ENCODE measurements around the gene SLC12A7.
A peak's percentile ranks its signal among the peaks of the same experiment; 100 is the strongest.
"Not testable (repeated sequence)": the region's sequence is repeated elsewhere in the genome, so short reads cannot be mapped to it uniquely, and the experiment has no call there.

The SLC12A7 gene

DNA sequence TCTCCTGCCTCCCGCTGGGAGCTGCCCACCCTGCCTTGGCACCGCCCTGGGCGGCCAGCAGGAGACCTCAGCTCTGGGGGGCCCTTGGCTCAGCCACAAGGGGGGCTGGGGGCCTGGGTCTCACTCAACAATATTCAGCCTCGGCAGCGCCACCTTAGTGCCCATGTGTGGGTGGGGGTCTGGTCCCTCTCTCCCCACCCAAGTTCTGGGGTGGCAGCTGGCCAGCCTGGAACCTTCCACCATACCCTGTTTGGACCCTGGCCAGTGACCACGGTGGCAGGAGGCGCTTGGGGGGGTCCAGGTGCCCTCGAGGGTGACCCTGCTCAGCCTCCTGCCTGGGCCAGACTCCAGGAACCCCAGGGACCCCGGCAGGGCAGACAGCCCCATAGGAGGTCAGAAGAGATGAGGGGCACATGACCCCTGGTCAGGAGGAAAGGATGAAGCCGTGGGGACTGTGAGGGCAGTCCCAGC lies 81.0 kb downstream of the SLC12A7 start:
- no peak for DNase-seq (ENCODE audit: low read depth)
- Histone ChIP-seq H3K4me3 (ENCODE audit: low read length) (no peak overlapping the region), H3K36me3 (ENCODE audit: control insufficient read depth, insufficient read depth, low read length, severe bottlenecking) (peaks cover 3% of the 10 kb centered on the region), H3K4me1 (ENCODE audit: control insufficient read depth, insufficient read depth, low read length) (no peaks in the 10 kb centered on the region), H3K9ac (ENCODE audit: low read length) (no peak overlapping the region), H3K27me3 (replicated peaks; ENCODE audit: control insufficient read depth, insufficient read depth, low read length) (peaks cover 29% of the 10 kb centered on the region), H3K9me3 (ENCODE audit: control insufficient read depth, low read length) (no peaks in the 10 kb centered on the region)

DNA sequence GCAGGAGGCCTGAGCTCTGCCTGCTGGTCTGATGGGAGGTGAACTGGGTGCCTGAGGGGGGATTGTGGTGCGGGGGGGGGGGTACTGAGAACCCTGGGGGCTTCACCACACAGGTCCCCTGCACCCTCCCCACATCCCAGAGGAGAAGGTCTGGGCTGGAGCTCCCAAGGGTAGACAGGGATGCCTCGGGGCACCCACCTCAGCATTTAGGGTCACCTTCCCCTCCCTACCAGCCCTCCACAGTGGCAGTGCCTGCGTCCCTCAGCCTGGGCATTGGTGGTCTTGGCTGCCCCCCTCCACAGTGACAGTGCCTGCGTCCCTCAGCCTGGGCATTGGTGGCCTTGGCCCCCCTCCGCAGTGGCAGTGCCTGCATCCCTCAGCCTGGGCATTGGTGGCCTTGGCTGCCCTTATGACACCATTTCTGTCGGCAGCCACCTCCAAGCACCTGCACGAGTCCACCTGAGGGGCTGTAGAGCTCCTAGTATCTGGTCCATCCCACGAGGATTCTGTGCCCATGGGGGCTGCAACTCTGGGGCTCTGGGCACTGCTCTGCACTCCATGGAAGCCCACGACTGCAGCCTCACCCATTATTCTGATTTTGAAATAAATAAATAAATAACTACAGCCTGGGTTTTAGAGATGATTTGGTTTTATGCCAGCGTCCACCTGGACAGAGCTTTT lies 81.8 kb downstream of the SLC12A7 start:
- Histone ChIP-seq H3K9me3 (ENCODE audit: control insufficient read depth, low read length) (no peaks in the 10 kb centered on the region), H3K4me3 (ENCODE audit: low read length) (no peak overlapping the region), H3K9ac (ENCODE audit: low read length) (no peak overlapping the region)

DNA sequence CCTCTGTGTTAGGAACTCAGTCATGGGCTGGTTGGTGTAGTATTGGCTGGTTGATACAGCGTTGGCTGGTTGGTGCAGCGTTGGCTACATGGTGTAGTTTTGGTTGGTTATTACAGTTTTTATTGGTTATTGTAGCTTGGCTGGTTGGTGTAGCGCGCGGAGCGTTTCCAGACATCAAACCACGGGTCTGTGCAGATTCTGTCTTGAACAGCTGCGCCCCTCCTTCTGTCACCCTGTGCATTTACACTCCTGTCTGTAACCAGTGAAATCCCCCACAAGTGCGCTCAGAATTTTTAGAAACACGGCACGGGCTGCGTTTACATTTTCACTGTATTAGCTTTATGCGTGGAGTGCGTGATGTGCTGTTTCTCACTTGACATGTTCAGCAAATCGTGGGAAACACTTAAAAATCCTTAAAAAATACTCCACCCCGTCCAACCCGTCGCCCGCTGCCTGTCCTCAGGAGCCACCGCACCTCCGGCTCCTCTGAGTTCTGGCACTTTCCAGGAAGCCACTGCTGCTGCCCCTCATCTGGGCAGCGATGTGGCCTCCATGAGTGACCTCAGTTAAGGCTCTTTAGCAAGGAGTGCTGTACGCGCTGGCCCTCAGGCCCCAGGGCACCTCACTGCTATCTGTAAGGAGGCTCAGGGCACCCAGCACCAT lies 82.5 kb downstream of the SLC12A7 start:
- peaks cover 29% of the 10 kb centered on the region for H3K27me3 ChIP-seq (replicated peaks; ENCODE audit: control insufficient read depth, insufficient read depth, low read length)
- no peaks in the 10 kb centered on the region for H3K36me3 ChIP-seq (ENCODE audit: control insufficient read depth, insufficient read depth, low read length, severe bottlenecking)
- H3K4me1 ChIP-seq (ENCODE audit: control insufficient read depth, insufficient read depth, low read length), result no peaks in the 10 kb centered on the region
- no peak overlapping the region for H3K4me3 ChIP-seq (ENCODE audit: low read length)
- DNase-seq (ENCODE audit: low read depth), result no peak
- H3K9ac ChIP-seq (ENCODE audit: low read length), result no peak overlapping the region
- H3K9me3 ChIP-seq (ENCODE audit: control insufficient read depth, low read length), result no peaks in the 10 kb centered on the region

More for the DNA sequence above, 81.8 kb downstream of the SLC12A7 start:
- no peak for DNase-seq (ENCODE audit: low read depth)
- H3K36me3 ChIP-seq (ENCODE audit: control insufficient read depth, insufficient read depth, low read length, severe bottlenecking), result peaks cover 3% of the 10 kb centered on the region
- no peaks in the 10 kb centered on the region for H3K4me1 ChIP-seq (ENCODE audit: control insufficient read depth, insufficient read depth, low read length)
- peaks cover 29% of the 10 kb centered on the region for H3K27me3 ChIP-seq (replicated peaks; ENCODE audit: control insufficient read depth, insufficient read depth, low read length)

DNA sequence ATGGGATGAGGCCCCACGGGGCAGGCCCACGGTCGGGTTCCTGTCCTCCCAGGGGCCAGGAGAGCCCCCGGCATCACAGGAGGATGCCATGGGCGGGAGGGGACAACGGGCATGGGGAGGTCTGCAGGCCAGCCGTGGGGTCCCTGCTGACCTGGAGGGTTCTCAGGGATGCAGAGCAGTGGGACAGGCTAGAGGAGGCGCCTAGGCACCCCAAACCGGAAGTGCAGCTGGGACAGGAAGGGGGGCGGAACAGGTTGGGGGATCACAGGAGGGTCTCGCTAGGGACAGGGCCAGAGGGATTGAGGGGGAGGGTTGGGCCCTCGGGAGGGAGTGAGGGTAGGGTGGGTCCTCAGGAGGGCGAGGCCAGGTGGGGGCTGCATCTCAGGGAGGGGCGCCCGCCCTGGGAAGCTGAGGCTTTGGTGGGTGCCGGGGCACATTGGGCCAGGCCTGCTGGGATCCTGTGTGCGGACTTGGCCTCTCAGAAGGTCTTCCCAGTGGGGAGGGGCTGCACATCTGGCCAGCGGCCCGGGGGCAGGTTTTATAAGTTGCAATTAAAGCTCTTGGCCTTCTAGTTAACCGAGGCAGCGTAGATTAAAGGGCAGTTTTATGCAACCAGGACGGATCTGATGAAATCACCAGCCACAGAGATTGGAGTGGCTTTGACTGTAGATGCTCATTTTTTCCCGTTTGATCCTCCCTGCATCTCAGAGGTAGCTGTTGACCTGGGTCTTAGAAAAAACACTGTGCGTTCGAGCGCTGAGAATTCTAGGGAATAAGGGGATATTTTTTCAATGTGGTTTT lies 83.2 kb downstream of the SLC12A7 start:
- no peak overlapping the region for H3K4me3 ChIP-seq (ENCODE audit: low read length)
- H3K4me1 ChIP-seq (ENCODE audit: control insufficient read depth, insufficient read depth, low read length), result no peaks in the 10 kb centered on the region

DNA sequence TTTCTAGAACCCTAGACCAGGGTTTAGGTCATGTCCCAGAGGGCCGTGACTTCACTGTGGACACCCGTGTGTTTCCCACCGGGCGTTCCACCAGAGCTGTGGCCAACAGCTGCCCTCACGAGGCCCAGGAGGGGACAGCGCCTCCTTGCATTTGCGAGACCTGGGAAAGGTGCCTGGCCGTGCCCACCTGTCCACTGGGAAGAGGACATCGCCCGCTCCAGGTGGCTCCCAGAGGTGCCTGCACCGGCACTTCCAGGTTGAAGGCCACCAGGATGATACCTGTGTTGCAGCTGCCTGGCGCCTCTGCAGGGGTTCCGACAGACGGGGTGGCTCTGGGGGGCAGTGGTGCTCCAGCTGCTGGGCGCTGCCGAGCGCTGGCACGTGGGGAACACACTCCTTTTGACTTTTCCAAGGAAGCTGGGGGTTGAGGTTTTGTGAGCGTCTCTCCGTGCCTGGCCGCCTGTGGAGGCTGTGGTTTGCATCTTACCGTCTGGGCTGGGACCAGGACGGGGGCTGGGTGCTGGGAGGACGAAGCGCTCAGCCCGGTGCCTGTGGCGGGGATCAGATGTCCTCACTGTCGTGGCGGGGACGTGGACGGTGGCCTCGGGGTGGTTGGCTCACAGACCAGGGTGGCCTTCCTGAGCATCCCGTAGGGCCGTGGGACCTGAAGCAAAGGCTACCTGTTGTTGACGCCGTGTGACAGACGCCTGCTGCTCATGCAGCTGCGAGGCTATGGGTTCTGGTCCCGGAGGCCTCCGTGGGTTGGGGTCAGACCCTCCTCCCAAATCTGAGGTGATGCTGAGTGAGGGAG lies 84.0 kb downstream of the SLC12A7 start:
- no peak overlapping the region for H3K9ac ChIP-seq (ENCODE audit: low read length)
- no peaks in the 10 kb centered on the region for H3K36me3 ChIP-seq (ENCODE audit: control insufficient read depth, insufficient read depth, low read length, severe bottlenecking)
- no peaks in the 10 kb centered on the region for H3K4me1 ChIP-seq (ENCODE audit: control insufficient read depth, insufficient read depth, low read length)
- no peak for DNase-seq (ENCODE audit: low read depth)
- no peaks in the 10 kb centered on the region for H3K9me3 ChIP-seq (ENCODE audit: control insufficient read depth, low read length)
- H3K4me3 ChIP-seq (ENCODE audit: low read length), result no peak overlapping the region
- H3K27me3 ChIP-seq (replicated peaks; ENCODE audit: control insufficient read depth, insufficient read depth, low read length), result peaks cover 25% of the 10 kb centered on the region

More for the DNA sequence above, 83.2 kb downstream of the SLC12A7 start:
- Histone ChIP-seq H3K9ac (ENCODE audit: low read length) (no peak overlapping the region), H3K36me3 (ENCODE audit: control insufficient read depth, insufficient read depth, low read length, severe bottlenecking) (no peaks in the 10 kb centered on the region), H3K9me3 (ENCODE audit: control insufficient read depth, low read length) (no peaks in the 10 kb centered on the region), H3K27me3 (replicated peaks; ENCODE audit: control insufficient read depth, insufficient read depth, low read length) (peaks cover 26% of the 10 kb centered on the region)
- no peak for DNase-seq (ENCODE audit: low read depth)

- no peak for DNase-seq (ENCODE audit: low read depth)
- H3K4me1 ChIP-seq (ENCODE audit: control insufficient read depth, insufficient read depth, low read length), result no peaks in the 10 kb centered on the region
- H3K9ac ChIP-seq (ENCODE audit: low read length), result no peak overlapping the region
- H3K4me3 ChIP-seq (ENCODE audit: low read length), result no peak overlapping the region
- no peaks in the 10 kb centered on the region for H3K36me3 ChIP-seq (ENCODE audit: control insufficient read depth, insufficient read depth, low read length, severe bottlenecking)
- H3K27me3 ChIP-seq (replicated peaks; ENCODE audit: control insufficient read depth, insufficient read depth, low read length), result peaks cover 18% of the 10 kb centered on the region
- H3K9me3 ChIP-seq (ENCODE audit: control insufficient read depth, low read length), result no peaks in the 10 kb centered on the region
Observed at GRCh38 chr5:1026700-1027621, 84.9 kb downstream of the SLC12A7 start.

GRCh38 chr5:1021969-1022336 lies 89.9 kb downstream of the SLC12A7 start:
- not testable (repeated sequence) for DNase-seq (ENCODE audit: low read depth); H3K9me3 ChIP-seq (ENCODE audit: control insufficient read depth, low read length); H3K9ac ChIP-seq (ENCODE audit: low read length); H3K4me1 ChIP-seq (ENCODE audit: control insufficient read depth, insufficient read depth, low read length); H3K36me3 ChIP-seq (ENCODE audit: control insufficient read depth, insufficient read depth, low read length, severe bottlenecking); H3K4me3 ChIP-seq (ENCODE audit: low read length); H3K27me3 ChIP-seq (replicated peaks; ENCODE audit: control insufficient read depth, insufficient read depth, low read length)

GRCh38 chr5:1021136-1021968 lies 90.5 kb downstream of the SLC12A7 start:
- H3K9ac ChIP-seq (ENCODE audit: low read length), result no peak overlapping the region
- H3K4me1 ChIP-seq (ENCODE audit: control insufficient read depth, insufficient read depth, low read length), result no peaks in the 10 kb centered on the region
- H3K27me3 ChIP-seq (replicated peaks; ENCODE audit: control insufficient read depth, insufficient read depth, low read length), result peaks cover 4% of the 10 kb centered on the region
- DNase-seq (ENCODE audit: low read depth), result peak; percentile 40
- no peaks in the 10 kb centered on the region for H3K36me3 ChIP-seq (ENCODE audit: control insufficient read depth, insufficient read depth, low read length, severe bottlenecking)
- no peak overlapping the region for H3K4me3 ChIP-seq (ENCODE audit: low read length)
- no peaks in the 10 kb centered on the region for H3K9me3 ChIP-seq (ENCODE audit: control insufficient read depth, low read length)

- Histone ChIP-seq H3K27me3 (replicated peaks; ENCODE audit: control insufficient read depth, insufficient read depth, low read length) (peaks cover 4% of the 10 kb centered on the region), H3K9me3 (ENCODE audit: control insufficient read depth, low read length) (no peaks in the 10 kb centered on the region), H3K4me1 (ENCODE audit: control insufficient read depth, insufficient read depth, low read length) (no peaks in the 10 kb centered on the region), H3K36me3 (ENCODE audit: control insufficient read depth, insufficient read depth, low read length, severe bottlenecking) (no peaks in the 10 kb centered on the region), H3K9ac (ENCODE audit: low read length) (no peak overlapping the region), H3K4me3 (ENCODE audit: low read length) (no peak overlapping the region)
- no peak for DNase-seq (ENCODE audit: low read depth)
Observed at GRCh38 chr5:1020452-1020961, 91.4 kb downstream of the SLC12A7 start.

All from adipocyte (in vitro differentiated cells).